HG03432 (cell line): ENCODE results near the gene ADGRD1.

ENCODE experiments used
- ATAC-seq: cut with Tn5 transposase; IDR thresholded peaks from one replicate; pipeline ENCODE4 v1.9.1; 2021; ENCODE audit warnings: mild to moderate bottlenecking, moderate library complexity; ENCODE audit not compliant: unreplicated experiment

ADGRD1 gene

GRCh38 chr12:131097202-131098177, 143.8 kb downstream of the ADGRD1 start:
- no peak for ATAC-seq

DNA sequence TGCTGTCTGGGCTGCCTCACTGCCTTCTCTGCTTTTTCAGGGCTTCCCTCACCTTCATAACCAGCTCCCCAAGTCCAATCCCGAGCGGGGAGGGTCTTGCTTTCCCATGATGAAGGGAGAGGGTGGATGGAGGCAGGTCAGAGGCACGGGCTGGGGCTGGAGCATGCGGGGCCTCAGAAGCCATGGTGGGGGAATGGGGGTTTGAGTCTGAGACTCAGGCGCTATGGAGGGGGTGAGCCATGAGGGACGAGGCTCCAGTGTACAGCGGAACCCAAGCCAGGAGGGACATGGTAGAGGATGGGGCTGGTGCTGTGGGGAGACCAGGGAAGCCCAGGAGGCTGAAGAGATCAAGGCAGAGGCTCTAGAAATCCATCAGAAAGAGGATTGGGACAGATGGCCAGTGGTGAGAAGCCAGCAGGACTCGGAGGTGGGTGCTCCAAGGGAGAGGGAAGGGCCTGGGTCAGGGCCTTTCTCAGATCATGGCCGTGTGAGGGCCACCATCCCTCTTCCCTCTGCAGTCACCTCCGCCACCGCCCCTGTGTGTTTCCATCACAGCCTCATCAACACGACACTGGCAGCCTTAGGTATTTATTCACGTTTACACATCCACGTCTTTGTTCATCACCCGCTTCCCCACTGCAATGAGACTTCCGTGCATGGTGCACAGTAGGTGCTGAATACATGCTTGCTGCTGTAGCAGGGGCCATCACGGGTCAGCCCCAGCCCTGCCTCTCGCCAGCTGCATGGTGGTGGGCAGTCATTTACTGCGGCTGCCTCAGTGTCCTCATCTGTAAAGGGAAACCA, 144.7 kb downstream of the ADGRD1 start:
- ATAC-seq, result no peak

DNA sequence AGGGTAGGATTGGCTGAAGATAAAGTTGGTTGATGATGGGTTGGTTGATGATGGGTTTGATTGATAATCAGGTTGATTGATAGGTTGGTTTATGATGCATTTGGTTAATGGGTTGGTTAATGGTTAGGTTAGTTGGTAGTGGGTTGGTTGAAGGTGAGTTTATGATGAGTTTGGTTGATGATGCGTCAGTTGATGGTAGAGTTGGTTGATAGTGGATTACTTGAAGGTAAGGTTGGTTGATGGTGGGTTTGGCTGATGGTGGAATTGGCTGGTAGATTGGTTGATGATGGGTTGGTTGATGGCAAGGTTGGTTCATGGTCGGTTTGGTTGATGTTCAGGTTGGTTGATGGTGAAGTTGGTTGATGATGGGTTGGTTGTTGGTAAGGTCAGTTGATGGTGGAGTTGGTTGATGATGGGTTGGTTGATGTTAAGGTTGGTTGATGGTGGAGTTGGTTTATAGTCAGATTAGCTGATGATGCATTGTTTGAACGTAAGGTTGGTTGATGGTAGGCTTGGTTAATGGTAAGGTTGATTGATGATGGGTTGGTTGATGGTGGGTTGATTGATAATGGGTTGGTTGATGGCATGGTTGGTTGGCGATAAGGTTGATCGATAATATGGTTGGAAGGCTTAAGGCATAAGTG, 146.4 kb downstream of the ADGRD1 start:
- no peak for ATAC-seq

DNA sequence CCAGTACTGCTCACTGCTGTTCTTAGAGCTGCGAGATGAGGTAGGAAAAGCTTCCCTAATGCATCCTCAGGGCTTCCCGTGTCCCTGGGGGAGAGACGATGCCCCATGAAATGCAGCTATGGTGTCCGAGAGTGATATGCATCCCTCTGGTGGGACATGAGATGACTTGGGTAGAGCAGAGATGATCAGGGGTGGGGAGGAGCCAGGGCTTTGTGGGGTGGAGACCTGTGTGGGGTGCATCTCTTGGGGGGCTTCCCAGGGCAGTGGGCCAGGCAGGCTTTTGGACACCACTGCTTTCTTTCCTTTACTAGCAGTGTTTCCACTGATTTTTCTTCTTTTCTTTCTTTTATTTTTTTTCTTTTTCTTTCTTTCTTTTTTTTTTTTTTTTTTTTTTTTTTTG, 147.3 kb downstream of the ADGRD1 start:
- ATAC-seq, result no peak

DNA sequence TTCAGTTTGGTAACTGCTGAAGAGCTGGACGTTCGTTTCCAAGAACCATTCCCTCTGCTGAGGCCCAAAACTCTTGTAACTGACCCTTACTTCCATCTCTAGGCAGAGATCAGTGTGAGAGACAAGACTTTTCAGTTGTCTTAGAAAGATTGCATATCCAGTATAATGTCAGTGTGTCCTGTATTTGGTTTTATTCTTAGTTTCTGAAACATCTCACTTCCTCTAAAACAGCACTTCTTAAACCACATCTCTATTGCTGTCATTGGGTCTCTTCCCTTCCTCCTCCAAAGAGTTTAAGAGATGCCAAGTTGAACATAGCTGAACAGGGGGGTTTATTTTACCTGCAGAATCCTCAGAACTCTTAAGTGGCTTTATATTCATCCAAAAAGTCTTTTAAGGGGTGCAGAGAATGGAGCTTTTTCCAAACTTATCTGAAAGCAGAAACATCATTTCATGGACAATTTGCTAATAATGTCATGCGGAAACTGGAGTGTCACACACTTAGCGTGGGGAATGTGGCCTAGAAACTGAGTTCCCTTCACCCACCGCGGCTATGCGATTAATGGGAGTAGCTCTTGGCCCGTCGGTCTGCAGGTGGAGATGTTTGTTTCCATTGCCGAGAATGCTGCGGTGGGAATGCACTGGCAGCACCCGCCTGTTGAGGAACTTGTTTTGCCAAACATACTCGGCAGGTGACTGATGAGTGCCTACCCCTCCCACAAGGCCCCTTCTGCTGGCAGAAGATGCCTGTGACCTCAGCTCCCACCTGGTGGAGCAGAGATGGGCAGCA, 148.2 kb downstream of the ADGRD1 start:
- ATAC-seq, result peak; percentile 71

GRCh38 chr12:131102493-131102931, 148.8 kb downstream of the ADGRD1 start:
- ATAC-seq, result no peak

- peak; percentile 47 for ATAC-seq
These were observed 149.4 kb downstream of the ADGRD1 start for GRCh38 chr12:131102991-131103668.

DNA sequence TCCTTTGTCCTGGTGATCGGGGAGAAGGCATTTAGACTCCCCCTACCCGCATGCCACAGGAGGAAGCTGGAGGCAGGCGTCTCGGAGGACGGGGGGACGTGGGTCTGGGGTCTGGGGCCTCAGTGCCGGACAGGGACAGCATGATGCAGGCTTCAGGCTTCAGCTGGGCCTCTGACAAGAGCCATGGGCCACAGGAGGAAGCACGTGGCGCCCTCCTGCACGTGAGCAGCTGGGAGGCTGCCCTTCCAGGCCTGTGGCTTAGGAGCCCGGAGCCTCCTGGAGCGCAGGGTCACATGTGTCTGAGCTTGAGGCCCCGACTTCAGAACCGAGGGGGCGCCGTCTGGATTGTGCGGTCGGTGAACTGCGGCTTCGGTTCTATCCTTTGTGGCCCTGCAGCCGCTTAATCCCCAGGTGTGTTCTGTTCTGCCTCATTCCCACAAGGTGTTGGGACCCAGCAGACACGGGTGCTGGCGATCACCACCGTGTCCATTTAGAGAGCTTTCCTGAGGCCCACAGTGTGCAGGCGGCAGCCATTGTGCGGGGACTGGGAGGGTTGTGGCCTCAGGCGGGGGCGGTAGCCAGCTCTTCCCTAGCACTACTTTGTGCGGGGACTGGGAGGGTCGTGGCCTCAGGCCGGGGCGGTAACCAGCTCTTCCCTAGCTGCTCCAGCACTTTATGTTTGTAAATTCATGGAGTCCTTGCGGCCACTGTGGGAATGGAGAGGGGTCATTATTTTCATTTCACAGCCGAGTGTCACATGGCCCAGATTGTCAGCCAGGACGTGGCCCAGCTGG, 150.2 kb downstream of the ADGRD1 start:
- ATAC-seq, result no peak

GRCh38 chr12:131104463-131105350, 151.0 kb downstream of the ADGRD1 start:
- ATAC-seq, result peak; percentile 65

- ATAC-seq, result no peak
These were observed 151.6 kb downstream of the ADGRD1 start for GRCh38 chr12:131105351-131105735.

DNA sequence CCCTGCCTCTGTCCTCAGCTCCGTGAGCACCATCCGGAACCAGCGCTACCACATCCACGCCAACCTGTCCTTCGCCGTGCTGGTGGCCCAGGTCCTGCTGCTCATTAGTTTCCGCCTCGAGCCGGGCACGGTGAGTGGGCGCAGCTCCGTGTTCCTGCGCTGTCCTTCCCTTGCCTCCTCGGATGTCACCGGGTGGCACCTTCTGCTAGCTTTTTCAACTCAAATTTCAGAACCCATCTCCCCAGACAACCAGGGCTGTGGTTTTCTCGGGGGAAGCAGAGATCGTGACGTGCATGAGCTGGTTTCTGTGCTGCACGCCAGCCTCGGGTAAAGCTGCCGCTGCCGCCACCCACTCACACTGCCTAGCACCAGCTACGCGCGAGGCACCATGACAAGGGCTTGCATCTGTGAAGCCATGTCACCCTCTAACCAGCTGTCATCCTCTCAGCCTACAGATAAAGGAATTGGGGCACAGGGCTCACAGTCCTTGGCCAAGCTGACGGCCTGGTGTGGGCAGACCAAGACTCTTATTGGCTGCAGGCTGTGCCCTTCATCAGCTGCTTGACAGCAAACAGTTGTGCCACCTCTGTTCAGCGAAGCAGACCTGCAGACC, 152.1 kb downstream of the ADGRD1 start:
- ATAC-seq, result peak; percentile 31

- ATAC-seq, result no peak
These were observed 152.7 kb downstream of the ADGRD1 start for GRCh38 chr12:131106349-131106941.

DNA sequence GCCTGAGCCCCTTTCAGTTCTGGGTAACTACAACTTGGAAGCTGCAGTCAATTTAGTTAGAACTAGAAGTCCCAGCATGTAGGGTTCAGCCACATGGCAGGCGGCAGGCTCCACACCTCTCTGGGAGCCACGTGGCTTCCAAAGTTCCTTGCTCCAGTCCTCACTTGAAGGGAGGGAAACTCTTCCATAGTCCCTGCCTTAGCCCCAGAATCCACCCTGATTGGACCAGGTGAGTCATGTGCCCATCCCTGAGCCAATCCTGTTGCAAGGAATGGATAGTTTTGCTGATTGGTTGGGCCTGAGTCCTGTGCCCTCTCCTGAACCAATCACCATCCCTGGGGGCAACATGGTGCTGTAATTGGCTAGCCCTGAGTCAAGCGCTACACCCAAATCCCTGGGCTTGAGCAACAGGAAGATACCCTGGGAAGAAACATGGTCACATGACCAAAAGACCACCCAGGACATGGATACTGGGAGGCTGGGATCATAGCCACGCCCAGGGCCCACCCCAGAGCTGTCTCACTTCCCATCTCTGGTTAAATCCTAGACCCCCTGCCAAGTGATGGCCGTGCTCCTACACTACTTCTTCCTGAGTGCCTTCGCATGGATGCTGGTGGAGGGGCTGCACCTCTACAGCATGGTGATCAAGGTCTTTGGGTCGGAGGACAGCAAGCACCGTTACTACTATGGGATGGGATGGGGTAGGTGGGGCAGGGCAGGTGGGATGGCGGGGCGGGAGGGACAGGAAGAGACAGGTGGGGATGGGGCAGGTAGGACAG, 154.7 kb downstream of the ADGRD1 start:
- ATAC-seq, result no peak

- ATAC-seq, result no peak
These were observed 157.7 kb downstream of the ADGRD1 start for GRCh38 chr12:131111446-131111845.

DNA sequence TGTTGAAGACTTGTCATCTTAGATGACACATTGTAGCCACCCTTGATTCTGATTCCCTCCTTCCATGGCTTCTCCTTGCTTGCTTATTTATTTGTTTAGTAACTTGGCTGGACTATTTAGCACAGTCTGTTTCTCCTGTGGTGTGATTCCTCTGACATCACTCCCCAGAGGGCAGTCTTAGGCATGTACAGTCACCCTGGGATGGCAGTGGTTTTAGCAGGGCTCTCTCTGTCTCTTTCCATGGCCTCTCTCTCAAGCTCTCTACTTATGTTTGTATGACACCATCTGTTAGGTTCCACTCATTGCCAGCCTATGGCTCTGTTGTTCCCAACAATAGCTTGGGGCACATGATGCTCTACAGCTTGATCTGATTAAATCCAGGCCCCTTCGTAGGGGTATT, 158.3 kb downstream of the ADGRD1 start:
- peak; percentile 77 for ATAC-seq

DNA sequence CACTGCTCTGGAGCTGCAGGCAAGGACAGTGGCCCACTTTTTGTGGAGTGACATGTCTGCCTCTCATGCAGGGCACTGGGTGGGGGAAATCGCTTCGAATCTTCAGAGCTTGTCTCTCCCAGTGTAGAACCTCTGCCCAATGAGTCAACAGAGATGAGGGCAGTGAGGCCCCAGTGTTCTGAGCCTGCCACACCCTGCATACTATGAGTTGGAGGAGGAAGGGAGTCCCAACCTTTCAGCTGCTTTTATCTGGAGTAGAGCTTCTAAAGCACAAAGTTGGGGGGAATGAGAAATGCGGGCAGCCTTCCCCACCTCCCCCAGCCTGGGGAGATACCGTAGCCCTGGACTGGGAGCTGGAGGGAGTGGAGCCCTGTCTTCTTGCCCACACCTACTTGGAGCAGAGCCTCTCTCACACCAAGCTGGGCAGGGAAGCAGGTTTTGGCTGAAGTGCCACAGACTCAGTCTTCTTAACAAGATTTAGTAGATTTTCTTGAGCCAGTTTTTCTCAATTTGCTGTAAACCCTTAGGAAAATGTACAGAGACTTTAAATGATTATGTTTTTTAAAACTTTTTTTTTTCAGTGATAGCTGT, 159.1 kb downstream of the ADGRD1 start:
- ATAC-seq, result no peak
